DND-41 (cell line): ENCODE measurements around the gene CALCOCO2.

Experiments used
- ATAC-seq: fragments of 200-7000 bp; cut with Tn5 transposase; 3 replicates; pipeline ENCODE4 v1.9.1; 2021; ENCODE audit warnings: low read depth; ENCODE audit not compliant: insufficient read depth
- DNase-seq: peaks from one replicate; pipeline ENCODE4 v3.0.0-alpha.2; 2020
- H2AFZ ChIP-seq: 2 replicates; pipeline ENCODE4 v1.6.0; 2012; ENCODE audit warnings: low read depth, low read length
- H3K27ac ChIP-seq: 2 replicates; pipeline ENCODE4 v1.5.1; 2012; ENCODE audit warnings: low read length, inconsistent platforms
- H3K27me3 ChIP-seq: fragments of 200-600 bp; sonication (generic); 2 replicates; pipeline ENCODE4 v1.6.0; 2012; ENCODE audit warnings: low read length, mild to moderate bottlenecking, inconsistent platforms; ENCODE audit not compliant: insufficient read depth, poor library complexity
- H3K36me3 ChIP-seq: 2 replicates; pipeline ENCODE4 v1.5.1; 2012; ENCODE audit warnings: low read length, inconsistent platforms; ENCODE audit not compliant: insufficient read depth
- H3K4me1 ChIP-seq: 2 replicates; pipeline ENCODE4 v1.5.1; 2012; ENCODE audit warnings: mild to moderate bottlenecking, low read length; ENCODE audit not compliant: insufficient read depth
- H3K4me2 ChIP-seq: 2 replicates; pipeline ENCODE4 v1.6.0; 2012; ENCODE audit warnings: mild to moderate bottlenecking, moderate library complexity, low read length, inconsistent platforms; ENCODE audit not compliant: insufficient read depth
- H3K4me3 ChIP-seq, 2 experiments: fragments of 200-600 bp in 1 of 2; shearing (Covaris generic) in 1 of 2; 2 replicates each; pipeline ENCODE4 v1.5.1; 2012 to 2016; ENCODE audit warnings: inconsistent platforms in 2 of 2, low read length in 2 of 2, mild to moderate bottlenecking in 2 of 2, low read depth in 1 of 2, moderate library complexity in 1 of 2
- H3K79me2 ChIP-seq: 2 replicates; pipeline ENCODE4 v1.6.0; 2012; ENCODE audit warnings: low read length, inconsistent platforms; ENCODE audit not compliant: insufficient read depth
- H3K9ac ChIP-seq: 2 replicates; pipeline ENCODE4 v1.6.0; 2012; ENCODE audit warnings: low read depth, mild to moderate bottlenecking, inconsistent platforms, low read length, moderate library complexity
- H3K9me3 ChIP-seq: 2 replicates; pipeline ENCODE4 v1.5.1; 2012; ENCODE audit warnings: low read length, moderate library complexity, mild to moderate bottlenecking, inconsistent platforms; ENCODE audit not compliant: insufficient read depth, severe bottlenecking
- H4K20me1 ChIP-seq: 2 replicates; pipeline ENCODE4 v1.6.0; 2012; ENCODE audit warnings: low read length; ENCODE audit not compliant: insufficient read depth
- EZH2 ChIP-seq: IDR thresholded peaks from 3 replicates; pipeline ENCODE4 v1.6.1; 2012; ENCODE audit warnings: borderline replicate concordance, low read depth, mild to moderate bottlenecking, moderate library complexity, low read length, inconsistent platforms; ENCODE audit not compliant: severe bottlenecking
- TF ChIP-seq, protein P1 (sequence below): IDR thresholded peaks from 2 replicates; pipeline ENCODE4 v1.5.1; 2012; ENCODE audit warnings: borderline replicate concordance, low read length, moderate library complexity, mild to moderate bottlenecking; ENCODE audit not compliant: poor library complexity, severe bottlenecking; ENCODE audit errors: extremely low read depth

CALCOCO2 gene

DNA sequence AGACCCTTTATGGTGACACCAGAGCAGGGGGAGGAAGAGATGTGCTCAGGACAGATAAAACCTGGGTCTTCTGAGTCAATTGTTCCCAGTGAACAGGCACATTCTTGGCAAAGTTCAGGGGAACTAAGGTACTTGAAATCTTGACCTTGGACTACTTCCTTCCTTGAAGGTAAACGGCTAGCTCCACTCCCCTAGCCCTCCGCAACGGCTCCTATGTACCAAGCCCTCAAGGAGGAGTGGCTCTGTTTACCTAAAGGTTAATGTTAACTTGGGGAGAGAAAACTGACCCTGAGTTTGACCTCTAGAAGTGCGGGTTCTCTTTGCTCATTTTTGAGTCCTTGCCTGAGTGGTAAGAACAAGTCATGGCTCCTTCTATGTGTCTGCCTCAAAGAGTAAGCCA lies 21.7 kb upstream of the CALCOCO2 start:
- H3K9me3 ChIP-seq = no peaks in the 10 kb centered on the region
- H3K27me3 ChIP-seq = peaks cover 8% of the 10 kb centered on the region
- no peaks in the 10 kb centered on the region for H3K36me3 ChIP-seq
- DNase-seq = no peak
- no peak overlapping the region for H3K4me2 ChIP-seq
- H3K27ac ChIP-seq = no peak overlapping the region
- TF ChIP-seq, protein P1, sequence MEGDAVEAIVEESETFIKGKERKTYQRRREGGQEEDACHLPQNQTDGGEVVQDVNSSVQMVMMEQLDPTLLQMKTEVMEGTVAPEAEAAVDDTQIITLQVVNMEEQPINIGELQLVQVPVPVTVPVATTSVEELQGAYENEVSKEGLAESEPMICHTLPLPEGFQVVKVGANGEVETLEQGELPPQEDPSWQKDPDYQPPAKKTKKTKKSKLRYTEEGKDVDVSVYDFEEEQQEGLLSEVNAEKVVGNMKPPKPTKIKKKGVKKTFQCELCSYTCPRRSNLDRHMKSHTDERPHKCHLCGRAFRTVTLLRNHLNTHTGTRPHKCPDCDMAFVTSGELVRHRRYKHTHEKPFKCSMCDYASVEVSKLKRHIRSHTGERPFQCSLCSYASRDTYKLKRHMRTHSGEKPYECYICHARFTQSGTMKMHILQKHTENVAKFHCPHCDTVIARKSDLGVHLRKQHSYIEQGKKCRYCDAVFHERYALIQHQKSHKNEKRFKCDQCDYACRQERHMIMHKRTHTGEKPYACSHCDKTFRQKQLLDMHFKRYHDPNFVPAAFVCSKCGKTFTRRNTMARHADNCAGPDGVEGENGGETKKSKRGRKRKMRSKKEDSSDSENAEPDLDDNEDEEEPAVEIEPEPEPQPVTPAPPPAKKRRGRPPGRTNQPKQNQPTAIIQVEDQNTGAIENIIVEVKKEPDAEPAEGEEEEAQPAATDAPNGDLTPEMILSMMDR = no peak
- no peak for TF ChIP-seq EZH2
- peaks cover 4% of the 10 kb centered on the region for H3K4me1 ChIP-seq
- H3K9ac ChIP-seq = no peak overlapping the region
- no peak overlapping the region for H3K4me3 ChIP-seq
- no peak for ATAC-seq
- no peaks in the 10 kb centered on the region for H4K20me1 ChIP-seq
- no peak overlapping the region for H2AFZ ChIP-seq
- no peaks in the 10 kb centered on the region for H3K79me2 ChIP-seq

DNA sequence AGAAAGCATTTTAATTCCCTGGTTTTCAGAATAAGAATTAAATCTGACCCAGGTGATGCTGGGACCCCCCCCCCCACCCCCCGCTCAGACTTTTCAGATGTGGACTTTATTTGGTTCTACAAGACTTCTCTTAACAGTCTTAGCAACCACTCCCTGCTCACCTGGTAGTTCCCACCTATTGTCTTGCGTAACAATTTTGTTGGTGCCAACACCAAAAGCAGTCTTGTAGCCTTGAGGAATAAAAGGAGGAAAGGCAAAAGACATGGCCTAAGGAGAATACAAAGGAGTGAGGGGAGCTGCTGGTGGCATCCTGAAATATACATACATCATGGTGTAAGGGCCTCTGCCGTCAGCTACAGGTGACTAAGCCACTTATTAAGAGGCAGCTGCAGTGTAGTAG lies 18.8 kb upstream of the CALCOCO2 start:
- H3K4me1 ChIP-seq = peaks cover 10% of the 10 kb centered on the region
- no peak overlapping the region for H3K9ac ChIP-seq
- no peak overlapping the region for H3K27ac ChIP-seq
- H3K36me3 ChIP-seq = no peaks in the 10 kb centered on the region
- no peak for TF ChIP-seq EZH2
- TF ChIP-seq, protein P1 = no peak
- no peaks in the 10 kb centered on the region for H3K79me2 ChIP-seq
- H3K27me3 ChIP-seq = peaks cover 15% of the 10 kb centered on the region
- H3K9me3 ChIP-seq = no peaks in the 10 kb centered on the region
- H2AFZ ChIP-seq = no peak overlapping the region
- ATAC-seq = no peak
- no peak overlapping the region for H3K4me2 ChIP-seq
- H4K20me1 ChIP-seq = no peaks in the 10 kb centered on the region
- no peak overlapping the region for H3K4me3 ChIP-seq
- DNase-seq = no peak

DNA sequence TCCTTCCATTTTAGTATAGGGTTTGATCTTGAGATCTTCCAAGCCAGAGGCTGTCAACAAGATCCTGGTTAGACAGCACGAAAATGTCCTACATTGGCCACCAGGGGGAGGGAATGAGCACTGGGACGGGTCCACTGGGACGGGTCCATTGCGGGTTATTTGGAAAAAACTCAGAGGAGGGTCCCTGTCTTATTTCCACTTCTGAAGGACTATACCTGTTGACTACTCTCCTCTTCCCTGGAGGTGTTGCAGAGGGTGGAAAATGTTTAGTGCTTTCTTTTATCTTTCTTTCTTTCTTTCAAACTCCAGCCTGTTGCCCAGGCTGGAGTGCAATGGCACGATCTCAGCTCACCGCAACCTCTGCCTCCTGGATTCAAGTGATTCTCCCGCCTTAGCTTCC lies 16.3 kb upstream of the CALCOCO2 start:
- peaks cover 15% of the 10 kb centered on the region for H3K27me3 ChIP-seq
- H3K4me3 ChIP-seq = no peak overlapping the region
- no peak for ATAC-seq

More for the DNA sequence above, 16.3 kb upstream of the CALCOCO2 start:
- no peak overlapping the region for H2AFZ ChIP-seq
- H4K20me1 ChIP-seq = peaks cover 2% of the 10 kb centered on the region; the same call in 1 of the 2 replicates
- peak; percentile 65 for DNase-seq
- no peak overlapping the region for H3K9ac ChIP-seq
- peaks cover 20% of the 10 kb centered on the region for H3K4me1 ChIP-seq
- no peaks in the 10 kb centered on the region for H3K36me3 ChIP-seq
- no peaks in the 10 kb centered on the region for H3K9me3 ChIP-seq
- no peak overlapping the region for H3K27ac ChIP-seq
- H3K4me2 ChIP-seq = no peak overlapping the region
- TF ChIP-seq EZH2 = no peak
- TF ChIP-seq, protein P1 = peak; percentile 86
- H3K79me2 ChIP-seq = no peaks in the 10 kb centered on the region
